BE2C (cell line): ENCODE data around the gene NCAM2.
A peak's percentile ranks its signal among the peaks of the same experiment; 100 is the strongest.

Source experiments
- DNase-seq: peaks from one replicate; pipeline ENCODE4 v3.0.0-alpha.2; 2020
- H3K27me3 ChIP-seq: fragments of 250-450 bp; sonication (Bioruptor Pico); 2 replicates; pipeline ENCODE4 v1.5.1; 2020; ENCODE audit warnings: mild to moderate bottlenecking
- H3K36me3 ChIP-seq: fragments of 250-450 bp; sonication (Bioruptor Pico); 2 replicates; pipeline ENCODE4 v1.5.1; 2020; ENCODE audit warnings: mild to moderate bottlenecking
- H3K4me1 ChIP-seq: fragments of 250-450 bp; sonication (Bioruptor Pico); 2 replicates; pipeline ENCODE4 v1.5.1; 2020
- H3K4me3 ChIP-seq: 2 replicates; pipeline ENCODE4 v1.5.1; 2011; ENCODE audit warnings: low read depth, low read length
- H3K9me3 ChIP-seq: fragments of 250-450 bp; sonication (Bioruptor Pico); 2 replicates; pipeline ENCODE4 v1.5.1; 2020
- TF ChIP-seq, protein P1 (sequence below): IDR thresholded peaks from 2 replicates; pipeline ENCODE4 v1.5.1; 2012; ENCODE audit warnings: mild to moderate bottlenecking, low read depth, low read length

Gene NCAM2

DNA sequence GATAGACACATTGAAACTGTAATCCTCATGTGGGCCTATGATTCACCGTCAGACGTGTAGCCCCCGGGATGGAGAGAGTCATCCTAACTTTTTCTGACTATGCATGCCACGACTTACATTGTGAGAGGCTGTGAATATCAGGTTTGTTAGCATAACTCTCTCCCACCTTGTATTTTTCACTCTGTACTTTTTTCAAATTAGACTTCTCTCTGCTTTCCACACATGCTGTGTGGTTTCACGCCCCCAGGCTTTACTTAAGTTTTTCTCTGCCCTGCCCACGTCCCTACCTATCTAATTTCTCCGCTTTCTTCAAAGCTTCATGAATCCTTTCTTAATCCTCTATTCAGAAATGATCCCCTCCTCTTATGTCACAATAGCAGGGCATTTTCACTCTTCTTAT, 3.4 kb upstream of the NCAM2 start:
- peaks cover under 1% of the 10 kb centered on the region; the same call in 1 of the 2 replicates for H3K4me1 ChIP-seq
- H3K36me3 ChIP-seq = no peaks in the 10 kb centered on the region
- H3K4me3 ChIP-seq = no peak overlapping the region
- TF ChIP-seq, protein P1, sequence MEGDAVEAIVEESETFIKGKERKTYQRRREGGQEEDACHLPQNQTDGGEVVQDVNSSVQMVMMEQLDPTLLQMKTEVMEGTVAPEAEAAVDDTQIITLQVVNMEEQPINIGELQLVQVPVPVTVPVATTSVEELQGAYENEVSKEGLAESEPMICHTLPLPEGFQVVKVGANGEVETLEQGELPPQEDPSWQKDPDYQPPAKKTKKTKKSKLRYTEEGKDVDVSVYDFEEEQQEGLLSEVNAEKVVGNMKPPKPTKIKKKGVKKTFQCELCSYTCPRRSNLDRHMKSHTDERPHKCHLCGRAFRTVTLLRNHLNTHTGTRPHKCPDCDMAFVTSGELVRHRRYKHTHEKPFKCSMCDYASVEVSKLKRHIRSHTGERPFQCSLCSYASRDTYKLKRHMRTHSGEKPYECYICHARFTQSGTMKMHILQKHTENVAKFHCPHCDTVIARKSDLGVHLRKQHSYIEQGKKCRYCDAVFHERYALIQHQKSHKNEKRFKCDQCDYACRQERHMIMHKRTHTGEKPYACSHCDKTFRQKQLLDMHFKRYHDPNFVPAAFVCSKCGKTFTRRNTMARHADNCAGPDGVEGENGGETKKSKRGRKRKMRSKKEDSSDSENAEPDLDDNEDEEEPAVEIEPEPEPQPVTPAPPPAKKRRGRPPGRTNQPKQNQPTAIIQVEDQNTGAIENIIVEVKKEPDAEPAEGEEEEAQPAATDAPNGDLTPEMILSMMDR = no peak
- no peaks in the 10 kb centered on the region for H3K9me3 ChIP-seq
- no peaks in the 10 kb centered on the region for H3K27me3 ChIP-seq
- DNase-seq = no peak

DNA sequence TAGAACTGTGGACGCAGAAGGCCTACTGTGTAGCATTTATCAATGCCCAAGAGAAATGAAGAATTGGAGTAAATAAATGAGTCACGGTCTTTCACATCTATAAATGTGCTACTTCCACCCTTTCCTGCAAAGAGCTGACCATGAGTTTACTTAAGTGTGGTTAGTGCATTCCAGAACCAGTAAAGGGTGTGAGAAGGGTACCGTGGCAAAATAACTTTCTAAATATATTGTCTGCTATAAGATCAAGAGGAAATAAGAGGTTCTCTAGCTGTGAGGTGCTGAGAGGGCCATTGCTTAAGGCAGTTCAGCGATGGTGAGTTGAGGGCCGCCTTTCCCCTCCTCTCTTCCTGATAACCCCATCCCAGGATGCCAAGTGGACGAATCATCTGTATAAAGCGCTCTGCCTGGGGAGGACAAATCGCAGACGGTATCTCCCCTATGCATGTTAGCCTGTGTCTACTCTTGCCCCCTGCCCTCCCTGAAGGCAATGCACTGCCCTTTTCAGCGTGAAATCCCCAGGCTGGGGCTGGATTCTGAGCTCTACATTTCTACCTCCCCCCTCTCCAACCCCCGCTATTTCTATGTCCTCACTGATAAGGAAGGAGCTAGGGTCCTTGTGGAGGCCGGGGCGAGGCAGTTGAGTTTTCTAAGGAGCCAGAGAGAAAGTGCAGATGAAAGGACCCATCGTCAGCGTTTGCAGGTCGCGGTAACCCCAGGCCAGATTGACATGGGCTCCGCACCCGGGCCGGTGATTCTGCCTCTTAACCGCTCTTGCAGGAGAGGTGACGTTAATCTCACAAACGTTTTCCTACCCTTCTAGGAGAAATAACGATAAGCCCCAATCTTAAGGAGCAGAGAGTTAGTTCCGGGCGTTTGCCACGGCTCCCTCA, 1.5 kb upstream of the NCAM2 start:
- no peak overlapping the region for H3K4me3 ChIP-seq
- no peaks in the 10 kb centered on the region for H3K36me3 ChIP-seq
- H3K9me3 ChIP-seq = no peaks in the 10 kb centered on the region
- no peak for DNase-seq
- H3K4me1 ChIP-seq = peaks cover 3% of the 10 kb centered on the region; the same call in 1 of the 2 replicates
- H3K27me3 ChIP-seq = no peaks in the 10 kb centered on the region
- TF ChIP-seq, protein P1 = no peak

DNA sequence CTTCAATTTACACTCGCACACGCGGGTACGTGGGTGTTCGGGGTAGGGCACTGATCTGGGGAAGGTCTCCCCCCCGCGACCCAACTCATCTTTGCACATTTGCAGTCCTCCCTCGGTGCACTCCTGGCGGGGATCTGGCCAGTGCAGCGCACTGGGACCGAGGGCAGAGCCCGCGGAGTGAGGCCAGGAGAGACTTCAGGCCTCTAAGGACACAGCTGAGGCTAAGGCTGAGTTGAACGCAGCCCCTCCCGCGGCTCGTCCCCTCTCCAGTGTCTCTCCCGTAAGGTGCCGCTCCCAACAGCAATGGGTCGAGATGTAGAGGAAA, 936 bp upstream of the NCAM2 start:
- no peaks in the 10 kb centered on the region for H3K27me3 ChIP-seq
- H3K4me3 ChIP-seq = no peak overlapping the region
- TF ChIP-seq, protein P1 = no peak
- H3K9me3 ChIP-seq = no peaks in the 10 kb centered on the region
- no peaks in the 10 kb centered on the region for H3K36me3 ChIP-seq
- no peak for DNase-seq
- H3K4me1 ChIP-seq = peaks cover 3% of the 10 kb centered on the region; the same call in 1 of the 2 replicates

DNA sequence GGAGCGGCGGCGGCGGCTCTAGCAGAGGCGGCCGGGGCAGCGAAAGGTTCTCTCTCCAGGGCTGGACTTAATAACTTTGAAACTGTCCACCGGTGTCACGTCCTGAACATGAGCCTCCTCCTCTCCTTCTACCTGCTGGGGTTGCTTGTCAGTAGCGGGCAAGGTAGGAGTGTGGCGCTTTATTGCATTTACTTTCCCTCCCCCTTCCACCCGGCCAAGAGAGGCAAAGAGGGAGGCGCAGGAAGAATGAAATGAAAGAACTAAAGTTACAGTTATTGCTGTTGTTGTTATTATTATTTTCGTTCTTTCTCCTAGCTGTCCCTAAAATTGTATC, 214 bp downstream of the NCAM2 start:
- Histone ChIP-seq H3K9me3 (no peaks in the 10 kb centered on the region), H3K4me1 (peaks cover 3% of the 10 kb centered on the region; the same call in 1 of the 2 replicates), H3K36me3 (no peaks in the 10 kb centered on the region), H3K4me3 (peak overlapping the region; percentile 86), H3K27me3 (no peaks in the 10 kb centered on the region)
- TF ChIP-seq, protein P1 = no peak
- DNase-seq = no peak

DNA sequence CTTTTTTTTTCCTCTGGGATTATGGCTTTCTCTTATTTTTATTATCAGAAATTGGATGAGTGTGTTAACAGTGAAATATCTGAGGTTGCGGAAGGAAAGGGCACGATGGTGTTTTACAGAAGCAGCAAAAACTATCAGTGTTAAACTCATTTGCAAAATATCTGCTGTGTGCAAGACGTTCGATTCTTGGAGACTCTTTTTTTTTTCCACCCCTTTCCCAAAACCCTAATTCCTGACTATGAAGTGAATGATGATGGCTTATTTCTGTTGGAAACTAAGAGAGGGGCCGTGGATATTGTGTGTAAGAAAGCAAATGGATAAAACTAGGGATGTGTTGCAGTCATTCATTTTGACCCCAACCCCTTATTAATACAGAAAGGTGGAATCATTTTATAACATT, 677 bp downstream of the NCAM2 start:
- DNase-seq = no peak
- H3K27me3 ChIP-seq = no peaks in the 10 kb centered on the region
- TF ChIP-seq, protein P1 = no peak
- H3K9me3 ChIP-seq = no peaks in the 10 kb centered on the region
- H3K4me3 ChIP-seq = peak overlapping the region; percentile 86
- H3K4me1 ChIP-seq = peaks cover 3% of the 10 kb centered on the region; the same call in 1 of the 2 replicates
- H3K36me3 ChIP-seq = no peaks in the 10 kb centered on the region

DNA sequence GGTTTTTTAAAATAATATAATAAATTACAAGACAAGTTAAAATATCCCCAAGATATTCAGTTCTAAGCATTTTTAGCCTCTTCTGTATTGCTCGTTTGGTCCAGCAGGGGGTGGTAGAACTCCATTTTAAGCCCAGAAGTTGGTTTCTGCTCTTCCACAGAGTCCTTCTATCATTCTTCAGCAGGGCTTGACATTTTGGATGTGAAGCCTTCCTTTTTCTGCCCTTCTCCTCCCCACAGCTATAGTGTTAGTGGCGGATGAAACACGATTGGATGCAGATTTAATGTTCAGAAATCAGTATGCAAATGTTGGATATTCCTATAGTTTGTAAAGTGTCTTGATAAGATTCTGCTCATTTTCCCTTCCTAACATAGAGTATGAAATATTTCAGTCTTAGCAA, 1.4 kb downstream of the NCAM2 start:
- TF ChIP-seq, protein P1 = peak; percentile 91
- peak; percentile 54 for DNase-seq
- Histone ChIP-seq H3K36me3 (no peaks in the 10 kb centered on the region), H3K9me3 (no peaks in the 10 kb centered on the region), H3K4me1 (peaks cover 3% of the 10 kb centered on the region; the same call in 1 of the 2 replicates), H3K4me3 (peak overlapping the region; percentile 86), H3K27me3 (no peaks in the 10 kb centered on the region)
